Measurements from ENCODE around the gene LRRC7. TPM values are rescaled to one million over a fixed set of nuclear protein-coding genes. Genes with fewer than 3 reads are reported as not detected.

LRRC7 gene
- total and polyA plus RNA-seq, 2 experiments from 2014 or later, result 0.99 to 1.8 TPM

DNA sequence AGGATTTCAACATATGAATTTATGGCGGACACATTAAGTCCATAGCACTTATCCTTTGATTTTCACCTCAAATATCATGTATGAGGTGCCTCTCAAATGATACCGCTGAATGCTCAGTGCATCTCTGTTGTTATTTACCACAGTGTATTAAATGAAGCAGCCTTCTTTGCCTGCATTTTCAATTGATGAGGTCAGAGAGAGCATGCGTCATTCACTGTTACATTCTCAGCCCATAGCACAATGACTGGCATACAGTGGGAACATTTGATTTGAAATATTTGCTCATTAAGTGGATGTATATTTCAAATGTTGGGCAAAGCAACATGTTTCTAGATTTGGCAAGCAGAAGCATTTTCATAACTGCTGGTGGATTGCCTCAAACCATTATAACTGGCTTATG is 45.7 kb downstream of the LRRC7 start:
- Histone ChIP-seq H2AFZ (no peak overlapping the region), H4K20me1 (ENCODE audit: insufficient read depth, poor library complexity, severe bottlenecking) (no peaks in the 10 kb centered on the region), H3K9me2 (replicated peaks; ENCODE audit: insufficient read depth) (no peaks in the 10 kb centered on the region), H3K4me3 (no peak overlapping the region), H3K9me3 (ENCODE audit: low read depth) (no peaks in the 10 kb centered on the region), H3K36me3 (replicated peaks; ENCODE audit: insufficient read depth, low read depth) (no peaks in the 10 kb centered on the region), H3K27me3 (no peaks in the 10 kb centered on the region), H3K27ac (no peak overlapping the region), H3K79me2 (no peaks in the 10 kb centered on the region), H3K4me1 (ENCODE audit: insufficient read depth) (no peaks in the 10 kb centered on the region), H3K4me2 (no peak overlapping the region)
- 88% methylated on average over 3 of the region's 3 CpGs for WGBS (ENCODE audit: low lambda C conversion rate, missing lambda C conversion rate)
- DNase-seq (ENCODE audit: low spot score), result no peak
- TF ChIP-seq EZH2 (IDR thresholded peaks at IDR 0.05; ENCODE audit: borderline replicate concordance), result no peak
- no peak for TF ChIP-seq EZH2phosphoT487 (IDR thresholded peaks at IDR 0.05; ENCODE audit: low read depth, severe bottlenecking, unreplicated experiment)
- TF ChIP-seq CTCF (IDR thresholded peaks at IDR 0.05; ENCODE audit: poor library complexity), result no peak

GRCh38 chr1:69638673-69639072 is 71.0 kb downstream of the LRRC7 start:
- Histone ChIP-seq H3K27me3 (no peaks in the 10 kb centered on the region), H3K9me3 (ENCODE audit: low read depth) (no peaks in the 10 kb centered on the region), H3K4me1 (ENCODE audit: insufficient read depth) (no peaks in the 10 kb centered on the region), H3K4me3 (no peak overlapping the region), H4K20me1 (ENCODE audit: insufficient read depth, poor library complexity, severe bottlenecking) (no peaks in the 10 kb centered on the region), H3K79me2 (no peaks in the 10 kb centered on the region), H3K27ac (no peak overlapping the region), H3K9me2 (replicated peaks; ENCODE audit: insufficient read depth) (no peaks in the 10 kb centered on the region), H3K36me3 (replicated peaks; ENCODE audit: insufficient read depth, low read depth) (no peaks in the 10 kb centered on the region), H3K4me2 (no peak overlapping the region), H2AFZ (no peak overlapping the region)
- TF ChIP-seq CTCF (IDR thresholded peaks at IDR 0.05; ENCODE audit: poor library complexity) (no peak), EZH2phosphoT487 (IDR thresholded peaks at IDR 0.05; ENCODE audit: low read depth, severe bottlenecking, unreplicated experiment) (no peak), EZH2 (IDR thresholded peaks at IDR 0.05; ENCODE audit: borderline replicate concordance) (no peak)
- no peak for DNase-seq (ENCODE audit: low spot score)
- WGBS (ENCODE audit: low lambda C conversion rate, missing lambda C conversion rate), result 76% methylated on average over 1 of the region's 1 CpG

DNA sequence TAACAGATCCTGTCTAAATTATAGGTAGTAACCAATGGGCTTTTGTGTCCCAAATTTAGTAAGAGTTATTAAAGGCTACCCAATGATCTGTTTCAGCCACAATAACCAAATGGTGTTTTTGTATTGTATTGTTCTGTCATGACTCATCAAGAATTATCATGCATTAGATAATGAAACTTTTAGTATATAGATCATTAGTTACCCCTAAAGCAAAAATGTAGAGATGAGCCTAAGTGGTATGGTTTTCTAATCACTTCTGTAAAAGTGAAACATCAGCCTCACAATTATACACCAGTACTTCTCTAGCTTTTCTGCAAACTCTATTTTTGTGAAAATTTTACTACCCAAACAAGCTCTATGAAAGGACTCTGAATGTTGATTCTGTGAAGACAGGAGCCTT is 71.4 kb downstream of the LRRC7 start:
- H3K79me2 ChIP-seq, result no peaks in the 10 kb centered on the region
- no peak for TF ChIP-seq EZH2 (IDR thresholded peaks at IDR 0.05; ENCODE audit: borderline replicate concordance)
- no peak for TF ChIP-seq CTCF (IDR thresholded peaks at IDR 0.05; ENCODE audit: poor library complexity)
- TF ChIP-seq EZH2phosphoT487 (IDR thresholded peaks at IDR 0.05; ENCODE audit: low read depth, severe bottlenecking, unreplicated experiment), result no peak
- no peaks in the 10 kb centered on the region for H3K9me2 ChIP-seq (replicated peaks; ENCODE audit: insufficient read depth)
- H3K27me3 ChIP-seq, result no peaks in the 10 kb centered on the region
- no peaks in the 10 kb centered on the region for H3K4me1 ChIP-seq (ENCODE audit: insufficient read depth)
- H3K36me3 ChIP-seq (replicated peaks; ENCODE audit: insufficient read depth, low read depth), result no peaks in the 10 kb centered on the region
- H2AFZ ChIP-seq, result no peak overlapping the region
- H3K27ac ChIP-seq, result no peak overlapping the region
- no peak overlapping the region for H3K4me2 ChIP-seq
- no peaks in the 10 kb centered on the region for H4K20me1 ChIP-seq (ENCODE audit: insufficient read depth, poor library complexity, severe bottlenecking)
- DNase-seq (ENCODE audit: low spot score), result no peak
- H3K4me3 ChIP-seq, result no peak overlapping the region
- no peaks in the 10 kb centered on the region for H3K9me3 ChIP-seq (ENCODE audit: low read depth)

- no peak overlapping the region for H2AFZ ChIP-seq
- no peak for DNase-seq (ENCODE audit: low spot score)
- H3K79me2 ChIP-seq, result no peaks in the 10 kb centered on the region
- H3K4me3 ChIP-seq, result no peak overlapping the region
- H3K27ac ChIP-seq, result no peak overlapping the region
- no peaks in the 10 kb centered on the region for H3K9me3 ChIP-seq (ENCODE audit: low read depth)
- no peaks in the 10 kb centered on the region for H3K36me3 ChIP-seq (replicated peaks; ENCODE audit: insufficient read depth, low read depth)
- no peaks in the 10 kb centered on the region for H3K9me2 ChIP-seq (replicated peaks; ENCODE audit: insufficient read depth)
- H4K20me1 ChIP-seq (ENCODE audit: insufficient read depth, poor library complexity, severe bottlenecking), result no peaks in the 10 kb centered on the region
- no peak overlapping the region for H3K4me2 ChIP-seq
- H3K4me1 ChIP-seq (ENCODE audit: insufficient read depth), result no peaks in the 10 kb centered on the region
- TF ChIP-seq CTCF (IDR thresholded peaks at IDR 0.05; ENCODE audit: poor library complexity), result no peak
- TF ChIP-seq EZH2phosphoT487 (IDR thresholded peaks at IDR 0.05; ENCODE audit: low read depth, severe bottlenecking, unreplicated experiment), result no peak
- no peaks in the 10 kb centered on the region for H3K27me3 ChIP-seq
Observed at GRCh38 chr1:69643266-69643665, 75.5 kb downstream of the LRRC7 start.
